ENCODE data around the gene VPS35L.
"Not testable (repeated sequence)": the region's sequence is repeated elsewhere in the genome, so short reads cannot be mapped to it uniquely, and the experiment has no call there.

Gene VPS35L

DNA sequence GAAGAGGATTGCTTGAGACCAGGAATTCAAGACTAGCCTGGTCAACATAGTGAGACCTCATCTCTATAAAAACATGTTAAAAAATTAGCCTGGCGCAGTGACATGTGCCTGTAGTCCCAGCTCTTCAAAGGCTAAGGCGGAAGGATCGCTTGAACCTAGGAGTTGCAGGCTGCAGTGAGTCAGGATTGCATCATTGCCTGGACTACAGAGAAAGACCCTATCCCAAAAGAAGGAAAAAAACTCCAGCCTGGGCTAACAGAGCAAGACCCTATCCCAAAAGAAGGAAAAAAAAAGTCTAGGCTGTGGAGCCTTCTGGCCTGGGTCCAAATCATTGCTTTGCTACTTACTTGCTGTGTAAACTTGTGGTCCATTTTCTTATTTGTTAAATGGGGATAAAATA lies 26.8 kb upstream of the VPS35L start:
- DNase-seq (ENCODE audit: low read depth in 2 of 2): no peak

DNA sequence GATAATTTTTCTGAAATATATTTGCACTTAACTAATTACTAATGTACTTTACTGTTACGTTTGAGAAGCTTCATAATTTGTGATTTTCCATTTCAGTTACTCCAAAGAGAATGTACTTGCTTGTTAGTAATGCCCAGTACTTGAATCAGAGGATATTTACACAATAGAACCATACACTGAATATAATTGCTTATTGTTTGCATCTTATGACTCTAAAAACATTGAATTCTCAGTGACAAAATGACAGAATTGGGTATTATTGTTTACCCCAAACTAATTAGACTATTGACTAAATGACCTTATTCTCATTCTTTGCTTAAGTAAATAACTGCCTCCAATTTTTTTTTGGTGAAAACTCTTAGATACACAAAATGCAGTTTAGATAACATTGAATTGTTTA lies 22.9 kb upstream of the VPS35L start:
- DNase-seq (ENCODE audit: low read depth in 2 of 2): no peak

DNA sequence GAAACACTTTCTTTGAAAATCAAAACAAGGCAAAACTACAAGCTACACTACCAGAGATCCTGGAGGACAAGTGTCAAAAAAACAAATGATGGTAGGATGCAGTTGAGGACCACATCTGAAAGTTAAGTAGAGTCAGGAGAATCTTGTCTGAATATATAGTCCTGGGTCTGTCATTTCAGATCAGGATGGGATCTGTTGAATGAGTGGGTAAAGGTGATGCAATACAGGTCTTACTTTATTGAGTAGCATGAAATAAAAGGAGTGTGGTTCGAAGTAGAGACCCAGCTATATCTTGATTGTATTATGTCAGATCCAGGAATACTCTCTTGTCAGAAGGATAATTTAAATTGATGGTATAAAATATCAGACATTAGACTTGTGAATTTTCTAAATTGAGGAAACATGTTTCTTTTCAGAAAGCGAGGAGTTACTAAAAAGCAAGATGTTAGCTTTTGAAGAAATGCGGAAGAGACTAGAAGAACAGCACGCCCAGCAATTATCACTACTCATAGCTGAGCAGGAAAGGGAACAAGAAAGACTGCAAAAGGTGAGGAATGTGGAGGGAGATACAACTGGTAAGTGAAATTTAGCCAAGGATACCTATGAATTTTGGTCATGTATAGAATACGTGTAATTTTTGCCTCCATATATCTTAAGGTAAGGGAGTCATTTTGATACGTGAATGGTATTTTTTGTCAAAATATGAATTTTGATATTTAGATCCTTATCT lies 15.1 kb upstream of the VPS35L start:
- no peak for DNase-seq (ENCODE audit: low read depth in 2 of 2)

DNA sequence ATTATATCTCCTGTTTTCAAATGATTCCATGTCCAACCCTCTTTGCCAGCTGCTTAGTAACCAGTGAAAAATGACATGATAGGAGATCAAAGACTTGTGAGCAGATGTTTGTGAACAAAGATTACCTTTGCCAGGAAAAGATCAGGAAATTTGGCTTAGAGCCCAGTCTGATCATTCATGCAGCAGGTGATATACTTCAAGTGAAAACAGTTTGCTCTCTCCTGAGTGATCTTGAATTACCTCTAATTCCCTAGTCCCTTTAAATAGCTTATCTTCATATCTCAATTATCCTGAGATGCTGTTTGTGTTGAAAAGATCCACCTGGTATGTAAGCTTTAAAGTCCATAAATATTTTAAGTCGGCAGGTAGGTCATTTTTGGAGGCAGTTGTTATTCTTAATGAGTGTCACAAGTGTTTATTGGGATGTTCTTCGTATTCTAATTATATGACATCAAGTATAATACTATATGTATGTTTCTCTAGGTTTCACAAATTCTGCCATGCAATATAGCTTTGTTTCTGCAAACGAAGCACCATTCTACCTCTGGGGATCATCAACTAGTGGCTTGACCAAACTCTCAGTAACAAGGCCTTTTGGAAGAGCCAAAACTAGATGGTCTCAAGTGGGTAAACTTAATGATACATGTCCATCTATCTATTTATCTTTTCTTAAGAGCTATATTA lies 13.2 kb upstream of the VPS35L start:
- no peak for DNase-seq (ENCODE audit: low read depth in 2 of 2)

DNA sequence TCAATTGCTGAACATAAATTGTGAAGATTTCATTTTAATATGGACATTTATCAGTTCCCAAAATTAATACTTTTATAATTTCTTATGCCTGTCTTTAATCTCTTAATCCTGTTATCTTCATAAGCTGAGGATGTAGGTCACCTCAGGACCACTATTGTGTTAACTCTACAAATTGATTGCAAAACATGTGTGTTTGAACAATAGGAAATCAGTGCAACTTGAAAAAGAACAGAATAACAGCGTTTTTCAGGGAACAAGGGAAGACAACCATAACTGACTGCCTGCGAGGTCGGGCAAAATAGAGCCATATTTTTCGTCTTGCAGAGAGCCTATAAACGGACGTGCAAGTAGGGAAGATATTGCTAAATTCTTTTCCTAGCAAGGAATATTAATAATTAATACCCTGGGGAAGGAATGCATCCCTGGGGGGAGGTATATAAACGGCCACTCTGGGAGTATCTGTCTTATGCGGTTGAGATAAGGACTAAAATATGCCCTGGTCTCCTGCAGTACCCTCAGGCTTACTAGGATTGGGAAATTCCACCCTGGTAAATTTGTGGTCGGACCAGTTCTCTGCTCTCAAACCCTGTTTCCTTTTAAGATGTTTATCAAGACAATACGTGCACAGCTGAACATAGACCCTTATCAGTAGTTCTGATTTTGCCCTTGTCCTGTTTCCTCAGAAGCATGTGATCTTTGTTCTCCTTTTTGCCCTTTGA lies 12.1 kb upstream of the VPS35L start:
- DNase-seq (ENCODE audit: low read depth in 2 of 2): not testable (repeated sequence)

DNA sequence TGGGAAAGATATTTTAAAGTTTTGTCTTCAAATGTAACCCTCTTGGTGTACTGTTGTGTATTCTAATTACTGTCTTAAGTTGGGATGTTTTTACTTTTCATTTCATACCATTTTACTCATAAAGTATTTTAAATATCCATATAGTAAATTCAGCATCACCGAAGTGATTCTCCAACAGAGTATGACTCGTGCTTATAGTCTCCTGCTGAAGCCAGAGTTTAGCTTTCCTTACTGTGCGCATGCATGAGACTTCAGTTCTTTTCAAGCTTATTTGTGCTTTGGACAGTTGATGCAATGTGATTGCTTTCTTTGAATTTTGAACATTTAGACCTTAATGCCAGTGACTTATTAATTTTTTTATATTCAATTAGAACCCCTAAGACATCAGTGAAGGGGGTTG lies 7.4 kb upstream of the VPS35L start:
- DNase-seq (ENCODE audit: low read depth in 2 of 2): no peak

DNA sequence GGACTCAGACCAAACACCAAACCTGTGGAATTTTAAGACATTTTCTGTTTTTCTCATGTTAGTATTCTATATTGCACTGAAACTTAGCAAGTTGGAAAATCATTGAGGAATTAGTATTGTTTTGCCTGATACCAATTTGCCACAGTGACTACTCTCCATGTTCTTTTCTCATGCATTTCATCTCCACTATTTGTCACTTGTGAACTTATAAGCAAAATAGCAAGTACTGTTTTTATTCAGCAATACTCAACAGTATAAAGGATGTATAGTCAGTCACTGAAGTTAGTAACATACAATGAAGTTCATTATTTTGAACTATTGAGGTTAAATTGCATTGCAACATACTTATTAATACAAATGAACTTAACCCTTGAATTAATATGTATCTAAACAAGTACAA lies 5.8 kb upstream of the VPS35L start:
- no peak for DNase-seq (ENCODE audit: low read depth in 2 of 2)

DNA sequence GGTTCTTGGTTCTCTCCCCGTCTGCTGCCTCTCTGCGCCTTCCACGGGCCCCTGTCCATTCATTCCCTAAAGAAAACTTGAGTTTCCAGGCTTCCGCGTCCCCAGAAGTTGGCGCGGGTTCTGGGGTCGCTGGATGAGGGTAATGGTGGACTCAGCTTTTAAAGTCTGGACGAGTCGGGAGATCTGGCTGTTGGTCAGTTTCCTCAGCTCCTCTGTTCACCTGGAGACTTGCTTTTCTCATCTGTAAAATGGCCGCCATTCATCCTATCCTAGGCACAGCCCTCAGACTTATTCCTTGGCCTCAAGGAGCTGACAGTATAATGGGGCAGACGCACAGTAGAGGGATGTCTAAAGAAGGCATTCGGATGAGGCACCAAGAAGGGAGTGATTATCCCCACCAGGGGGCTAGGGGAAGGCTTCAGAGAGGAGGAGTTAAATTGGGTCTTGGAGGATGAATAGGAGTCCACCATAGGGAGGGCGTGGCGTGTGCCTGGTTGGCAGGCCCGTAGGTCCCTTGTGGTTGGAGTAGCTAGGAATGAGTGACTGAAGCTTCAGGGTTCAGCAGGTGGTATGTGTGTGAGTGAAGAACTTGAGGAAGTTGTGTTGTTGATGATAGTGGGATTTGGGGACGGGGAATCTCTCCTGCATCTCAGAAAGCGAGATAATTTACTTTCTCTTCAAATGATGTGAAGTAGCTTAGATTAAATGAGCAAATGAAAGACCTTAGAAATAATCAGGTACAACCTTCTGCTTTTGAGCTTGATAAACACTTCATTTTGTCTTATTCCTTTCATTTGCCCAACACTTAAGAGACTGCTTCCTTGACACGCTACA lies 652 bp downstream of the VPS35L start:
- no peak for DNase-seq (ENCODE audit: low read depth in 2 of 2)

DNA sequence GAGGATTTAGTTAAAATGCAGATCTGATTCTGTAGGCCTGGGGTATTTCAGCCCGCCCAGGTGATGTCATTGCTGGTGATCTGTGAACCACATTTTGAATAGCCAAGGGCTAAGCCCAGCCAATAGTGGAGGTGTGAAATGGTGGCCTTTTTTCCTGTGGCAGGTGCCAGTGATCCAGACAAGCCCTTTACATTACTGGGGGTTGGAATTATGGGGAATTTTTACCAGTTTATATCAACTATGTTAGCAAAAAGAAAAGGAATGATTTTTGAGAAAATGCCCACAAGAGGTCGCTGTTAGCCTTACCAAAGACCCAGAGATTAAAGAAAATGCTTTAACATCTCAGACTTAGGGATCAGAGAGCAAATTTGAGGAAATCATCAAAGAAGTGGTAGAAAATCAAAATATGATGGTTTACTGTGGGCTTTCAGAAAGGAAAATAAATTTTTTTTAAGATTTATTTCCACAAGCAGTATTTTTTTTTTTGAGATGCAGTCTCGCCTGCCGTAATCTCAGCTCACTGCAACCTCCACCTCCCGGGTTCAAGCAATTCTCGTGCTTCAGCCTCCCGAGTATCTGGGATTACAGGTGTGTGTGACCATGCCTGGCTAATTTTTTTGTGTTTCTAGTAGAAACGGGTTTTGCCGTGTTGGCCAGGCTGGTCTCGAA lies 3.9 kb downstream of the VPS35L start:
- DNase-seq (ENCODE audit: low read depth in 2 of 2): no peak

DNA sequence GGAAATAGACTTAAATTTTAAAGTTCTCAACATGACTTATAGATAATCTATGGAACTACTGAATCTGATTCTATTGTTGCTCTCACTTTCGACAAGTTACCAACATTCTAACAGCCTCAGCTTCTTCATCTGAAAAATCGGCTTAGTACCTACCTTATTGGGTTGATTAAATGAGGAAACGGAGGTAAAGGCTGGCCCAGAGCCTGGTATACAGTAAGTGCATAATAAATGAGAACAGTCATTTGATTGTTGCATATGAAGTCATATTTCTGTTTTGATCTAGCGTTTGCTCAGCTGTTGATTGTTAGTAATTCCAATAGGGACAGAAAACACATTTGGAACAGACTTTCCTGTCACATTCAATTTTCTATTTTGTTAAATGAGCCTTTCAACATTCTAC lies 4.6 kb downstream of the VPS35L start:
- no peak for DNase-seq (ENCODE audit: low read depth in 2 of 2)

DNA sequence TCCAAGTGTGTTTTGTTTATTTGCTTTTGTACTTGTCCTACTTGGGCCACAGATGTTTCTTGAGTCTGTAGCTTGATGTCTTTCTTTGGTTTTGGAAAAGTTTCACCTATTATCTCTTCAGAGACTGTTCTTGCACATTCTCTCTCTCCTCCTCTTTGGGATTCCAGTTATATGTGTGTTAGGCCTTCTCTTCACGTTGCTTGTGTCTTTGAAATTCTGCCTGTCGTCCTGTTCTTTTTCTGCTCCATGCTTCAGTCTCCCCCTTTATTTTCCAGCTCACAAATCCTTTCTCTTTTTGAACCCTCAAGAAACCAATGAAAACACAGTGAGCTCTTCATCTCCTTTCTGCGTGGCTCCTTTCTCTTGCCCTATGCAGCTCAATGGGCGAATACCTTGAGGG lies 7.9 kb downstream of the VPS35L start:
- DNase-seq (ENCODE audit: low read depth in 2 of 2): no peak

DNA sequence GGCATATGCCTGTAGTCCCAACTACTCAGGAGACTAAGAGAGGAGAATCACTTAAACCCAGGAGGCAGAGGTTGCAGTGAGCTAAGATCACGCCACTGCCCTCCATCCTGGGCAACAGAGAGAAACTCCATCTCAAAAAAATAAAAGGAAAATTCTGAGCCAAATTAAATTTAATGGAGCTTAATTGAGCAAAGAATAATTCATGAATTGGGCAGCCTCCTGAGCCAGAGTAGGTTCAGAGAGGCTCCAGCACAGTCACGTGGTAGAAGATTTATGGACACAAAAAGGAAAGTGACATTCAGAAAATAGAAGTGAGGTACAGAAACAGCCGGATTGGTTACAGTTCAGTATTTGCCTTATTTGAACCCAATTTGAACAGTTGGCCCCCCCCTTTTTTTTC lies 10.9 kb downstream of the VPS35L start:
- no peak for DNase-seq (ENCODE audit: low read depth in 2 of 2)

DNA sequence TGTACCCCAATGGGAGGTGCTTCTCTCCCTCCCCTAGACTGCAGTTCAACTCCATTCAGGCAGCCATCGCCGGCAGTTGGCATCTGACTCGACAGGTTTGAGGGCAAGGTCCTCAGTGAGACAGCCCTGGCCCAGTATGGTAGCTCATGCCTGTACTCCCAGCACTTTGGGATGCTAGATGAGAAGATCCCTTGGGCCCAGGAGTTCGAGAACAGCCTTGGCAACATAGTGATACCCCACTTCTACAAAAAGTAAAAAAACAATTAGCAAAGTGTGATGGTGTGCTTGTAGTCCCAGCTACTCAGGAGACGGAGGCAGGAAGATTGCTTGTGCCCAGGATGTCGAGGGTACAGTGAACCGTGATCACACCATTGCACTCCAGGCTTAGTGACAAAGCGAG lies 12.1 kb downstream of the VPS35L start:
- no peak for DNase-seq (ENCODE audit: low read depth in 2 of 2)

DNA sequence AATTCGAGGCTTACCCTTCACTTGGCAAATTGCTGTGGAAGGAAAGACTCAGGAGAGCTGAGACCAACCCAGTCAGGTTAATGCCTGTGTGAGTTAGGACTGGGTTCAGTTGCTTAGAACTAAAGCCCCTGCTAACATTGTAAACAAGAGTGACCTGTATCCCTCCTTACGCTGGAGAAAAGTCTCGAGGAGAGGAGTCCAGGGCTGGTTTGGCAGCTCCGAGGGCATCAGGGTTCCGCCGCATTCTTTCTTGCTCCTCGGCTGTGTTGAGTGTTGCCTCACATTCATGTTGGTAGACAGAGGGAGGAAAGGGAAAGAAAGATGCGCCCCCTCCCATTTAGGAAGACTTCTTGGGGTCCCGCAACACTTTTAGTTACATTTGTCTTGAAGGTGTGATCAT lies 18.5 kb downstream of the VPS35L start:
- DNase-seq (ENCODE audit: low read depth in 2 of 2): no peak

DNA sequence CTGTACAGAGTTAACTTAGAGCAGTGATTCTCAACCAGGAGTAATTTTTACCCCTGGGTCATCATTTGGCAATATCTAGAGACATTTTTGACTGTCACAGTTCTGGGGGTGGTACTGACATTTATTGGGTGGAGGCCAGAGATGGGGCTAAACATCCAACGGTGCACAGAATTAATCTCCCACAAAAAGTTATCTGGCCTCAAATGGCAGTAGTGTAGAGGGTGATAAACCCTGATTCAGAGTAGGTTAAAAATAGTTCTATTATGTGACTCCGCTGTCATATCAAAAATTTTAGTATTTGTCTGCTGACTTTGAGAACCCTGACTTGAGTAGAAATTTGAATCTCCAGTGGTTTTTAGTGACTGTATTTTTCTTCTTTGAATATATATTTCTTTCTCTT lies 19.1 kb downstream of the VPS35L start:
- DNase-seq (ENCODE audit: low read depth in 2 of 2): no peak

DNA sequence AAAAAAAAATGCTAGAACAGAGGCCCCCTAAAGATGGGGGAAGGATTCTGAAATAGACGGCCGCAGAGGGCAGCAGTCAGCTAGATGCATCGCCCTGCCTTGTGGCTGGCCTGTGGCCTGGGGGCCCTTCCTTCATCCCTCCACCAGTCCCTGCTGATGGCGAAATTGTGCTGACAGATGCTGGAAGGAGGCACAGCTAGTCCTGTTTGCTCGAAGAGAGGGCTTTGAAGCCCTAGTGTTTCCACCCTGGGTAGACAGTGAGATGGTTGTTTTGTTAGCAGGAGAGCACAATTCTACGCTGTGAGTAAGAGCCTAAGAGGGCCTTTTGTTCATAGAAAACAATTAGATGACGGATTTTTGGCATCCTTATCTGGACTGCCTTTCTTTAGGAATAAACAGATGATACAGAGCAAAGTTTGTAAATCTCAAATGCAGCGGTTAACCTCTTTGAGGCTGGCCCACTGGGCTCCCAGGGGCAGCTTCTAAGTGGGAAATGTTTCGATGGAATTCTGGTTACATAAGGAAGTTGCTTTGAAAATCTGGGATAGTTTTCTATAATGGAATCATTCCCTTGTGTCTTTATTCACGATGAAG lies 23.0 kb downstream of the VPS35L start:
- DNase-seq (ENCODE audit: low read depth in 2 of 2): no peak

DNA sequence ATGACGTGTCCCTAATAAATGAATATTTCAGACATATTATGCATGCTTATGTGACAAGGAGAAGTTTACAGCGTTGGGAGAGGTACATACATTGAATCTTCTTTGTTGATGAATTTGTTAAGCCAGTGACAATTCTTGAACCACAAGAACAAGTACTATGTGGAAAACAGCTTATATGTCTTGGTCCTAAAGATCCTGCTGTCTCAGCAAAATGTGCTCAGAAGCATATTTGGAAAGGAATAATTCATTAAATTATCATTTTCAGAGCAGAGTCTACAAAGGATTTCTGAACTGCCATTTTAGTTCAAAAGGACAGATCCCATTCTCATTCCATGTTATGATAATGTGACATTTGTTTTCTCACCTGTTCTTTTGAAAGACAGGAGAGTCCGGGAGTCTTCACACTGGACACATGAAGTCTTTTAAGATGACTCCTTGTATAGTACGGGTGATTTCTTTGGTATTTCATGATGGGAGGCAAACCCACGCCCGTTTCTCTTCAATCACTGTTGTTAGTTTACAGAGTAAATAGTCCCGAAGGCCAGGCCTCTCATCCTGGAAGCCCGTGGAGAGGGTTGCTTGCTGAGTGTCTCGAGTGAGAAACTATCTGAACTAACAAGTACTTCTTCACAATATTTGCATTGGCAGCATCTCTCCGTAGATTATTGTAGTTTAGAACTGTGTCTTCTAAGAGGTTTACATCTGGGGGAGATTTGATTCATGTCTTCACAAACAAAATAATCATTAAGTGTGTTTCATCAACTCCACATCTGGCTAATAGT lies 26.7 kb downstream of the VPS35L start:
- no peak for DNase-seq (ENCODE audit: low read depth in 2 of 2)

DNA sequence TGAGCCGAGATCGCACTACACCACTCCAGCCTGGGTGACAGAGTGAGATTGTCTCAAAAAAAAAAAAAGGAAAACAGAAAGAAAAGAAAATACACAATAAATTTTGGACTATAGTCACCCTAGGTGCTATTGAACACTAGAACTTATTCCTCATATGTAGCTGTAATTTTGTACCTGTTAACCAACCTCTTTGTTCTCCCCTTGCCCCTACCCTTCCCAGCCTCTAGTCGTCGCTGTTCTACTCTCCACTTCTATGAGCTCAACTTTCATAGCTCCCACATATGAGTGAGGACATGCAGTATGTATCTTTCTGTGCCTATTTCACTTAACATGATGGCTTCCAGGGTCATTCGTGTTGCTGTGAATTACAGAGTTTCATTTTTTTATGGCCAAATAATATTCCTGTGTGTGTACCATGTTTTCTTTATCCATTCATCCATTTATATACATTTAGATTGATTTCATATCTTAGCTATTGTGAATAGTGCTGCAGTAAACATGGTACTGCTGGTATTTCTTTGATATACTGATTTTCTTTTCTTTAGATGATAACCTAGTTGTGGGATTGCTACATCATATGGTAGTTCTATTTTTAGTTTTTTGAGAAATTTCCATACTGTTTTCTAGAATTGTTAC lies 28.3 kb downstream of the VPS35L start:
- DNase-seq (ENCODE audit: low read depth in 2 of 2): peak in 1 of 2 donors; percentile 11

DNA sequence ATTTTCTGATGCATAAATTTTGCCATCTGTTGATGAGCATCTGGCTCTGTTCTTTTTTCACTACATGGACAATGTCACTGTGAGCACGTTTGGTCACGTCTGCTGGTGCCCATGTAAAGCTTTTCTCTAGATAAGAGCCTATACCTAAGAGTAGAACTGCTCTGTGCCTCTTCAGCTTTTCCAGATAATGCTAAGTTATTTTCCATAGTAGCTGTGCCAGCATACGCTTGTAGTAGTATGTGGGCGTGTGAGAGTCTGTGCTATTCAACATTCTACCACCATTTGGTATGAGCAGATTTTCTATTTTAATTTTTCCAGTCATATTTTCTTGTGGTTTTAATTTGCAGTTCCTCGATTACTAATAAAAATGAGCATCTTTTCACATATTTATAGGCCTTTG lies 33.2 kb downstream of the VPS35L start:
- no peak for DNase-seq (ENCODE audit: low read depth in 2 of 2)

DNA sequence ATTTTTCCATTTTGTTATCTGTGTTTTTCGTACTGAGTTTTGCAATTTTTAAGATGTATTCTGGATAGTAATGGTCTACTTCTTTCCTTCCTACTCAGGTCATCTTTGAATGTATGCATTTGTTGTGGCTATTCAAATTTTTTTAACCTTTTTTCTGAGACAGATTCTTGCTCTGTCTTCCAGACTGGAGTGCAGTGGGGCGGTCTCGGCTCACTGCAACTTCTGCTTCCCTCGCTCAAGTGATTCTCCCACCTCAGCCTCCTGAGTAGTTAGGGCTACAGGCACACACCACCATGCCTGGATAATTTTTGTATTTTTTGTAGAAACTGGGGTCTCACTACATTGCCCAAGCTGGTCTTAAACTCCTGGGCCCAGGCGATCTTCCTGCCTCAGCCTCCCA lies 33.6 kb downstream of the VPS35L start:
- no peak for DNase-seq (ENCODE audit: low read depth in 2 of 2)
